HG03342 (cell line): Measurements from ENCODE around the gene MTUS2.

Source experiments
- ATAC-seq: cut with Tn5 transposase; IDR thresholded peaks from one replicate; pipeline ENCODE4 v1.9.1; 2021; ENCODE audit warnings: mild to moderate bottlenecking, moderate library complexity; ENCODE audit not compliant: unreplicated experiment

The MTUS2 gene

GRCh38 chr13:29474991-29475390, 654.9 kb downstream of the MTUS2 start:
- no peak for ATAC-seq

GRCh38 chr13:29476046-29476445, 655.9 kb downstream of the MTUS2 start:
- no peak for ATAC-seq

- no peak for ATAC-seq
Observed at GRCh38 chr13:29479716-29480492, 659.8 kb downstream of the MTUS2 start.

GRCh38 chr13:29480893-29481525, 660.9 kb downstream of the MTUS2 start:
- no peak for ATAC-seq

GRCh38 chr13:29481603-29482002, 661.5 kb downstream of the MTUS2 start:
- ATAC-seq = no peak

GRCh38 chr13:29482504-29482903, 662.4 kb downstream of the MTUS2 start:
- ATAC-seq = no peak

GRCh38 chr13:29483211-29483610, 663.1 kb downstream of the MTUS2 start:
- ATAC-seq = no peak

- no peak for ATAC-seq
Observed at GRCh38 chr13:29483623-29484022, 663.5 kb downstream of the MTUS2 start.

GRCh38 chr13:29484236-29484635, 664.1 kb downstream of the MTUS2 start:
- ATAC-seq = no peak

- ATAC-seq = no peak
Observed at GRCh38 chr13:29484796-29485195, 664.7 kb downstream of the MTUS2 start.

GRCh38 chr13:29486551-29486950, 666.4 kb downstream of the MTUS2 start:
- ATAC-seq = no peak

- no peak for ATAC-seq
Observed at GRCh38 chr13:29487466-29488454, 667.6 kb downstream of the MTUS2 start.

- ATAC-seq = no peak
Observed at GRCh38 chr13:29489650-29490560, 669.8 kb downstream of the MTUS2 start.

GRCh38 chr13:29490561-29490885, 670.4 kb downstream of the MTUS2 start:
- ATAC-seq = no peak

GRCh38 chr13:29491248-29491647, 671.1 kb downstream of the MTUS2 start:
- no peak for ATAC-seq

GRCh38 chr13:29493796-29494195, 673.7 kb downstream of the MTUS2 start:
- no peak for ATAC-seq

GRCh38 chr13:29494520-29494919, 674.4 kb downstream of the MTUS2 start:
- no peak for ATAC-seq

- ATAC-seq = peak; percentile 53
Observed at GRCh38 chr13:29496241-29496712, 676.1 kb downstream of the MTUS2 start.

GRCh38 chr13:29497137-29497654, 677.1 kb downstream of the MTUS2 start:
- ATAC-seq = no peak

GRCh38 chr13:29498426-29499040, 678.4 kb downstream of the MTUS2 start:
- no peak for ATAC-seq
